Cardiac muscle cell (in vitro differentiated cells and primary cell): Measurements from ENCODE around the gene MAN2A2. TPM values are rescaled to one million over a fixed set of nuclear protein-coding genes. Genes with fewer than 3 reads are reported as not detected.

Experiments
- DNase-seq, 2 donors: peaks; one replicate each; pipeline versions ENCODE4 v3.0.0 to v3.0.0-alpha.2; 2010 to 2017; ENCODE audit warnings: low read depth in 1 of 2, low spot score in 1 of 2
- H3K27ac ChIP-seq: fragments of 200-600 bp; sonication (generic); 2 replicates; pipeline ENCODE4 v1.5.1; 2016
- H3K27me3 ChIP-seq: fragments of 200-600 bp; sonication (generic); 2 replicates; pipeline ENCODE4 v1.6.0; 2016; ENCODE audit warnings: control low read depth
- H3K36me3 ChIP-seq: fragments of 200-600 bp; sonication (generic); 2 replicates; pipeline ENCODE4 v1.5.1; 2016; ENCODE audit warnings: control low read depth
- H3K4me1 ChIP-seq: fragments of 200-600 bp; sonication (generic); 2 replicates; pipeline ENCODE4 v1.8.1; 2017; ENCODE audit warnings: low read depth, mild to moderate bottlenecking, mixed run types
- H3K4me3 ChIP-seq: fragments of 200-600 bp; sonication (generic); 2 replicates; pipeline ENCODE4 v1.5.1; 2016; ENCODE audit warnings: mild to moderate bottlenecking
- H3K9me3 ChIP-seq: fragments of 200-600 bp; sonication (generic); 2 replicates; pipeline ENCODE4 v1.5.1; 2017; ENCODE audit warnings: low read depth, mild to moderate bottlenecking, control low read depth
- CTCF ChIP-seq: IDR thresholded peaks from 2 replicates; pipeline ENCODE4 v1.5.1; 2012; ENCODE audit warnings: low read depth, mild to moderate bottlenecking, low read length
- polyA plus RNA-seq: library from polyadenylated mRNA; unstranded; fragments of >200 nt; fragmentation: Nextera tagmentation; extraction: Ambion mirVana; gene quantifications from 2 replicates; pipeline ENCODE4 v1.2.1, GENCODE V29; 2016
- total RNA-seq: library from RNA; depleted of rRNA; stranded (reverse); fragments of >200 nt; gene quantifications from 2 replicates; pipeline ENCODE4 v1.2.3, GENCODE V29; 2016

MAN2A2 gene
- total and polyA plus RNA-seq, 2 experiments from 2014 or later = 53.0 to 54.3 TPM

GRCh38 chr15:90881181-90881977 lies 21.7 kb upstream of the MAN2A2 start:
- no peak for DNase-seq
- Histone ChIP-seq H3K36me3 (peaks cover 16% of the 10 kb centered on the region), H3K27me3 (no peaks in the 10 kb centered on the region), H3K9me3 (no peaks in the 10 kb centered on the region), H3K4me1 (peaks cover 5% of the 10 kb centered on the region), H3K27ac (no peak overlapping the region), H3K4me3 (no peak overlapping the region)
- no peak for TF ChIP-seq CTCF

GRCh38 chr15:90881978-90882721 lies 21.0 kb upstream of the MAN2A2 start:
- Histone ChIP-seq H3K27ac (no peak overlapping the region), H3K4me3 (no peak overlapping the region), H3K36me3 (peaks cover 10% of the 10 kb centered on the region), H3K27me3 (no peaks in the 10 kb centered on the region), H3K4me1 (peaks cover 5% of the 10 kb centered on the region), H3K9me3 (no peaks in the 10 kb centered on the region)
- DNase-seq = no peak
- no peak for TF ChIP-seq CTCF

- no peaks in the 10 kb centered on the region for H3K27me3 ChIP-seq
- no peak overlapping the region for H3K4me3 ChIP-seq
- H3K4me1 ChIP-seq = peaks cover 5% of the 10 kb centered on the region
- no peaks in the 10 kb centered on the region for H3K9me3 ChIP-seq
- peaks cover 7% of the 10 kb centered on the region for H3K36me3 ChIP-seq
- H3K27ac ChIP-seq = no peak overlapping the region
- DNase-seq = no peak
- no peak for TF ChIP-seq CTCF
These were observed 20.1 kb upstream of the MAN2A2 start for GRCh38 chr15:90882781-90883525.

GRCh38 chr15:90883526-90883975 lies 19.6 kb upstream of the MAN2A2 start:
- Histone ChIP-seq H3K27ac (no peak overlapping the region), H3K4me1 (peaks cover 5% of the 10 kb centered on the region), H3K9me3 (no peaks in the 10 kb centered on the region), H3K36me3 (peaks cover 3% of the 10 kb centered on the region), H3K27me3 (no peaks in the 10 kb centered on the region), H3K4me3 (no peak overlapping the region)
- DNase-seq = no peak
- no peak for TF ChIP-seq CTCF

GRCh38 chr15:90883976-90884718 lies 19.0 kb upstream of the MAN2A2 start, which contains the start of gene FES:
Gene FES (plus strand): TSS chr15:90884504. CDS start chr15:90885046, 542 bp downstream.
- Histone ChIP-seq H3K9me3 (no peaks in the 10 kb centered on the region), H3K4me3 (no peak within 1 kb of the TSS), H3K36me3 (no peaks in the 10 kb centered on the region), H3K4me1 (peaks cover 5% of the 10 kb centered on the region), H3K27me3 (no peaks in the 10 kb centered on the region), H3K27ac (no peak within 1 kb of the TSS)
- peak; percentile 60 to 81 for DNase-seq
- no peak for TF ChIP-seq CTCF
